Activated CD4-positive, alpha-beta T cell treated with anti-CD3 and anti-CD28 coated beads, Interleukin-2, Interleukin-6, amounts not matched to agents 100 ng/mL and 50 ng/mL, durations not matched to agents 16 hours and 8 hours (primary cell): ENCODE results near the gene RABAC1.

ENCODE experiments used
- DNase-seq: peaks from one replicate; pipeline ENCODE4 v3.0.0-alpha.2; 2020

The RABAC1 gene

DNA sequence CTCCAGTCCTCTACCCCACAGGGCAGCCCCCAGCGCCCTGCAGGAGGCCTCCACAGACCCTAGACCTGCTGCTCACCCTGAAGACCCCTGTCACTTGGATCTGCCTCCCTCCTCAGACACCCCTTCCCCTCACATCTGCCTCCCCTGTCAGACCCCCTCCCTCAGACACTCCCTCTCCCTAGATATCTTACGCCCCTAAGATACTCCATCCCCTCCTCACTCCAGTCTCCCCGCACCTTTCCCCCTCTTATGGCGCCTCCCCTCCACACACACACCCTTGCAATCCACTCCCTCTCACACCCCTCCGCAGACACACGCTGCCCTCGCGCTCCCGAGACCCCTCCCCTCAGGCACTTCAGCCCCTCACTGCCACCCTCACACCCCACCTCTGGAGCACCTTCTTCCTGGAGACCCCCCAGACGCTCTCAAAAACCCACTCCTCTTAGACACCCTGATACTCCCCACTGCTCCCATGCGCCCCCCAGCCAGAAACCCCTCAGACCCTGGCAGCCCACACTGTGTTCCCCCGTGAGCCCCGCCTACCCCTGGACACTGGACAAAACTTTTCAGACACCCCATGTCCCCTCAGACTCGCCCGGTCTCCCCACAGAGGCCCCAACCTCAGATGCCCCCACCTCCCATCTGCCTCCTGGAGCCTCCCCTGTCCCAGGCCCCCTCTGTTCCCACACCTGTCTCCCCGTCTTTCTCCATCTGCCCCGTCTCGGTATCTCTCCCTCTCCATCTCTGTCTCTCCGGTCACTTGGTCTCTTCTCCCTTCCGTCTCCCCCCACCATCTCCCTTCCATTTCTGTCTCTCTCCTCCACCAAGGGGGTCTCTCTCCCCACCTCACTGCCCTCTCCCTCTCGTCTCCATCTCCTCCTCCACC, 45.3 kb downstream of the RABAC1 start:
- no peak for DNase-seq

DNA sequence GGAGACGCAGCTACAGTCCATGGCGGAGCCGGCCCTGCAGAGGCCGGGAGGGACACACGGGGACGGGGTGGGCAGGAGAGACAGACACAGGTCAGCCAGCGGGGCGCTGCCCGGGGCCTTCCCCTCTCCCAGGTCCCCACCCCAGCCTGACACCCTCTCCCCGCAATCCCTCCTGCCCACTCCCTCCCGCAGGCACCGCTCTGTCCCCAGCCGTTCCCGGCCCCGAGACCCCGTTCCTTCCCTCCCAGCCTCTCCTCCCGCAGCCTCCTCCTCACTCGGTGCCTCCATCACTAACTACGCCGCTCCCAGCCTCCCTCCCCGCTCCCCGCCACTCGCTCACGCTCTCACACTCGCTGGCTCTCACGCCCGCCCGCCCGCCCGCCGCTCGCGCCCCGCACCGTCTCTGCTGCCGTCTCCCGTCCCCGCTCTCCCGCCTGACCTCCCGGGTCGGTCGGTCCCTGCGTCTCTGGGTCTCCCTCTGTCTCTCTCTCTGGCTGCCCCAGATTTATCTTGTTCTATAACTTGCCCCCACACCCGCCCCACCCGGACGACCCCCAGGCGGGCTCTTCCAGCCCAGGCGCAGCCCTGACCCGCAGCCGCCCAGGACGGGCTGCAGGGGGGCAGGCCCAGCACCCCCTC, 46.1 kb downstream of the RABAC1 start:
- no peak for DNase-seq

DNA sequence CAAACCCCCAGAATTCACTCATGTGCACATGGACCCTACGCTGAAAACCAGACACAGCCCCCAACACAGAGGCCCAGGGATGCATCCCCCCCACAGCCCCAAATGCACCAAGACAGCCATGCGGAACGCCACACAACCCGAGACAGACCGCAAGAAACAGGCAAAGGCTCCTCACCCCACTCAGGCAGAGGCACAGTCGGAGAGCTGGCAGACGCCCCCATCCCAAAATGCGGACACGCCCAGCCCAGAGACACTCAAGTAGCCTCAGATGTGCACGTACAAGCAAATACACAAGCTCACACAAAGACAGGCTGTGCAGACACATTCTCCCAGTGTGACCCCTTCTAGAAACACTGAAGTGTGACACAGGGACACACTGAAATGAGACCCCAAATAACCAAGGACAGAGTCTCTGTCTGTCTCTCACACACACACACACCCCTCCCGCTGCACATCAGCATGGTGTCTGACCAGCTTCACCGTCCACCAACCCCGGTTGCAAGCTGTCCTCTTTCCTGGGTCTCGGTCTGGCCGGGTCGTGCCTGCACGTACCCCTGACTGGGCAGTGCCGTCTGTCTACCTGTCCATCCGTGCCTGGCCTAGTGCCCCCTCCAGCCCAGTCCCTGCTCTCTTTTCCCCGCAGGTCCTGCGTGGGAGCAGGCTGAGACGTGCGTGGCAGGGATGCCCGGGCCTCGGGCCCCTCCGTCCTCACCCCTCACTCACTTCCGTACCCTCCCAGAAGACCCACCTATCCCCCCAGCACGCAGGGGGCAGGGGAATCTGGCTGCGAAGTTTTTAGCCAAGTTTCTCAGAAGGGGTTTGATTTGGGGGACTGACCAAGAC, 47.0 kb downstream of the RABAC1 start:
- no peak for DNase-seq

DNA sequence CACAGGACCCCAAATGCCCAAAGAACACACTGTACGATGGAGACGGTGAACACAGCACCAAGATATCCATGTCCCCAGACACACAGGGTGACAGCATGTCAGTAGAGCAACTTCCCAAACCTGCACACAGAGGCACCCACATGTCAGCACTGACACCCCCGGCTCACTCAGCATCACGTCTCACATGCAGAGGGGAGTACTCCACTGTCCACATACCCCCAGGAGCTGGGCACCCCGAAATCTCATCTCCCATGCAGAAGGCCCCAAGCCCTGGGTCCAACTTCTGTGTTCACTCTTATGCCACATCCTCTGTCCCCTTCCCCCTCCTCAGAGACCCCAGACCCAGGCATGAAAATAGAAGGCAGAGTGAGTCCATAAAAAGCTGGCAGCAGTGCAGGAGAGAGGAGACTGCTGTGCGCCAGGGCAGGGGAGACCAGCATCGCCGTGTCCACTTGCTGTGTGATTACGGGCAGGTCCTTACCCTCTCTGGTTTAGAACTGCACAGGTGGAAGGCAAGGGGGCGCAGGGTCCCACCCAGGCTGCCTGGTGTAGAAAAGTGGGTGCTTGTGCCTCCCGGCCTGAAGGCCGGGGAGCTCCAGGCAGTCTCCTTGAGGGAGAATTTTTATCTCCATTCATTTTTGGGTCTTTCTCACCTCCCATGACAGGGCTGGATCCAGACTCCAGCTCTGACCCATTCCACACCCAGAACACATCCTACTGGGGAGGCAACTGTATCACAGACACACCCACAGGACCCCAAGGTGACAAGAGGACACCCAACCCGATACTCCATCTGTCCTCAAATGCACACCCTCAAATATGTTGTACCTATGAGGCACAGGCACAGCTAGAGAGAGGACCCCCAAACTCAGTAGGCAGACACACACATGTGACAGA, 47.9 kb downstream of the RABAC1 start:
- no peak for DNase-seq

DNA sequence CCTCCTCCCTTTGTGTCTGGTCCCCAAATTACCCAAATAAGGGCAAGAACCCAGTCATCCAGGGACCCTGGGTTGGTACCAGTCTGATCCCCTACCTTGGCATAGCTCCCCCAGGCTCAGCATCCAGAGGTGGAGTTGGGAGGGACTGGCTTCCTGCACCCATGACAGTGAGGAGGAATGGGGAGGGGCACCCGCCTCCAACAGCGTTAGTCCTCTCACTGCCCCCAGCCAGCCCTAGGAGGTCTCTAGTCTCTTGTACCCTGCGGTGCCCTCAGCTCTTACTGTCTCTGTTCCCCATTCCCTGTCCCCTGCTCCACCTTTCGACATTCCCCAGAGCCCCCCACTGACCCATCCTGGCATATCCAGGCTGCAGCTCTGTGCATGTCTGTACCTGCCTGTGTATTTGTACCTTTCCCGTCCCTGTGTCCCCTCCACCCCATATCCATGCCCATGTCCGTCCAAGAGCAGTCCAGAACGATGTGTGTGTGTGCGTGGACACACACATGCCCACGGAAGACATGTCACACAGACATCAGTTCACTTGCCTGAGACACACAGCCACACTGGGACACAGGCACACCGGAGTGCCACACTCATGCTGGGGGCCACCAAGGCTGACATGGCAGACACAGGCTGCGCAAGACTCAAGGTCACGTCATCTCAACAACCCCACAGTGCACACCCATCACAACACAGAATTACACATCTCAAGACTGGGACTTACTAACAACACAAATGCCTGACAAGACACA, 48.7 kb downstream of the RABAC1 start:
- no peak for DNase-seq

DNA sequence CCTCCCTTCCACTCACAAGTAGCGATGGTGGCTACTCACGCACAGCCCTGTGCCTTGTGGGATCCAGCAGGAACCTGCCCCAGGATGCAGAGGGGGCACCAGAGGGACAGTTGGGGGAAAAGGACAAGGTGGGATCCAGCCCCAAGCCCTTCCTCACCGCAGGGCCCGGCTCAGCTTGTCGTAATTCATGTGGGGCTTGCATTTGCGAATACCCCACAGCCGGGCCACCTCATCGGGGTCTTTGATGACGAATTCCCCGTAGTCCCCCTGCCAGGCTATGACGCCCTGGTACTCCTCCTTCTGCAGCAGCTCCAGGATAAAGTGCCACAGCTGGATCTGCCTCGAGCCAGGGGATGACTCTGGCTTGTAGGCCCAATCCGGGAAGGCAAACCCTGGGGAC, 49.4 kb downstream of the RABAC1 start:
- no peak for DNase-seq

DNA sequence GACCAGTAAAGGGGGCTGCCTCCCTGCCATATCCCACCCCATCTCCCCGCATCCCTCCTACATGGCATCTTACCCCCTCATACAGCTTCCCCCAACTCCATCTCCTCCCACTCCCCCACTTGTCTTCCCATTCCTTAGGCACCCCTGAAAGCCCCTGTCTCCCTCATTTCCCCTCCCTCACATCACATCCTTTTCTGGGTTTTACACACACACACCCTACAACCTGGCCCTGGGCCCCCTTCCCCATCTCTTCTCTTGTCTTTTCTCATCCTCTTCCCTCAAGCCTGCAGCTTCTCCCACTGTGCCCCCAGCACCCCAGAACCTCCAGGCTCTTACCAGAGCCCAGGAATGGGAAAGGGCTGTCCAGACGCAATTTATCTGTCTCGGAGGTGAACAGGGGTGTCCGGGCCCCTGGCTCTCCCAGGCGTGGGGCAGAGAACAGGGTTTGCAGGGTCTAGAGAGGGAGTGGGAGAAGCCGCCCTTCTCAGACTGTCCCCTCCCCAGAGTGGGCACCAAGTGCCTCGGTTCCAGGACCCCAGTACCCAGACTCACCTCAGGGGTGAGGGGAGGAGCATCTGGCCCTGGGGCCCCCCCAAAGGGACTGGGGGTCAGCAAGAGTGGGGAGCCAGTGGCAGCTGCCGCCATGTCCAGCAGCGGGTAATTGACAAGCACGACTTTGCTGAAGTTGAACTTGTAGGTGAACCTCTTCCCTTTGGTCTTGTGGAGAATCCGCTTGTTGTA, 50.2 kb downstream of the RABAC1 start:
- DNase-seq = no peak

DNA sequence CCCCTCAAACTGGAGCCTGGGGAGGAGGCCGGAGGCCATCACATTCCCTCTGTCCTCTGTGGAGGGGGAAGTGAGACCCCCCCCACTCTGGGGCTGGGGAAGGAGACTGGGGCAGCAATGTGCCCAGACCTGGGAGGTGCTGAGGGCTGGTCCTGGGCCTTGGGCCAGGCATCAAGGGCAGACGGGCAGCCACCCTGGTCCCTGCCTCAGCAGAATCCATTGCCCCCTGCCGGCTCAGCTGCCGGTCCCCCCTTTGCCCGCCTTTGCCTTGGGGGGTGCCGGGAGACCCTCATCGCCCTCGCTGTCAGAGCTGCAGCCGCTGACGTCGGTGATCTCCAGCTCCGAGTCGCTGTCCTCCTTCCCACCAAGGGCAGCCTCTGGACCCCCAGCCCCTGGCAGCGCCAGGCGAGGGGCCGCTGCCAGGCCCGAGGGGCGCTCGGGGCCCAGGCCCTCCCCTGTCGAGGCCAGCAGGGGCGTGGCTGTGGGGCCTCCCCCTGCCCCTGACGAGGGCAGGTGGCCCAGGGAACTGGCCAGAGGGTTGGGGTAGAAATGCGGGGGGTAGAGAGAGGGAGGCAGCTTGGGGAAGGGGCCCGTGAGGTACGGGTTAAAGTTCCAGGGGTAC, 51.0 kb downstream of the RABAC1 start:
- no peak for DNase-seq

DNA sequence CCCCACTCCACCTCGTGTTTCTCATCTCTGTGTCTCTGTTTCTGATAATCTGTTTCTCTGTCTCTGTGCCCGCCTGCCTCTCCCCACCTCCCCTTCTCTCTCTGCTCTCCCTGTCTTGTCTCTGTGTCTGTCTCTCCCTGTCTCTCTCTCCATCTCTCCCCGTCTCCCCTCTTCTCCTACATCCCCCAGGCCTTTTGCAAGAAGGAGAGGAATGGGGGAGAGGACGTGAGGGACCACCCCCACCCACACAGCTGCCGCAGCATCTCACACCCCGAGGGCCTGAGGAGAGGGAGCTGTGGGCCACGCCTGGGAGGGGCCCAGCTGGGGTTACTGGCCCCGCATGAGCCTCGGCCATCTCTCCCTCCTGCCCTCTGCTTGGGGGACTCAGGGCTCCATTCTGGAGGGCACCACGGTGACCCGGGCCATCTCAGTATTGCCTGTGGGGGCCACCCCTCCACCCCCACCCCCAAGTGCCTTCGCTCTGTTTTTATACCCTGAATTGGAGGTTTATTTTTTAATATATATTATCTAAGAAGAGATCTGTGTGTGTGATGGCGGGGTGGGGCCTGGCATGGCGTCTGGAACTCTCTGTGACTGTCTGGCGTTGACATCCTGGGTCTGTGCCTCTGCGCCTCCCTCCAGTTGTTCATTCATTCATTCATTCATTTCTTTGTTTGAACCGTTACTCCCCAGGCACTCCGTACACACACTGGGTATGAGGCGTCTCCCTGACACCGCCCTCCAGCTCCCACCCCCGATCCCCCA, 52.0 kb downstream of the RABAC1 start:
- DNase-seq = no peak
